ENCODE measurements around the gene ETV6. TPM values are rescaled to one million over a fixed set of nuclear protein-coding genes. Genes with fewer than 3 reads are reported as not detected.

The ETV6 gene
- polyA plus RNA-seq, 1 donor (not counting 4 experiments of a cell fraction or from before 2014, with no cell fraction given), result 5.3 TPM

DNA sequence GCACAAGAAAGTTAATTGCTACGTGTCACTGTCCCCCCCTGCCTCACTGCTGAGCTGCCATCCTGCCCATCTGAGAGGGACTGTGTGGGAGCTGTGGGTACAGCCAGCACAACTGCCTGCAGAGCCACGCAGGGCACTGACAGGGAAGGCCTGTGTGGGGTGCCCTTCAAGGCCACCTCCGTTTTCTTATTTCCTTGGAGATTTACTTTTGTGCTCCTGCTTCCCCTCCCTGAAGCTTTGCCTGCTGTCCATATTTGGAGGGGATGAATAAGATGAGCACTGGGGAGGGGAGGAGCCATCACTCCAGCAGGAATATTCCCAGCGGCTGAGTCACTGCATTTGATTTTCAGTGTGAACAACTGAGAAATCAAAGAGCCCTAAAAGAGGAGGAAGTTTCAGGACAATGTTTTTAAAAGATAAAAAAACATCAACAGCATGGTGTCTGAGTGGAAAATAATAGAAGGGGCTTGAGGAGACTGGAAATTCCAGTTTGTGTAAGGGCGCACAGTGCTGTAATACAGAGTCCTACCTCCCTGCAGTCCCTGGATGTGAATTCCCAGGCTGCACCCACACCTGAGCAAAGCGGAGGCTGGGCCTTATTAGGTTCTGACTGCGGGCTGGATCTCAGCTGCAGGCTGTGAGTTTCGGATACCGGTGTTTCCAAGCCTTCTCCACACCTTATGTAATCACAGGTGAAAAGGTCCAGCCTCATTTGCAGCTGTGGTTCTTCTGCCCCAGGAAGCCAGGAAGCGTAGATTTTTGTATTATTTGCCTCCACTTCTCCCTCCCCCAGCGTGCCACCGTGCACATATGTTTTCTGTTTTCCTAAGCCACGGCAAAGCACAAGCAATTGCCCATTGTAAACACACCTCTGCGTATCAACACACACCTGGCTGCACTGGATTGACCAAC is 228.7 kb downstream of the ETV6 start:
- no peak for DNase-seq (ENCODE audit: low read depth, low spot score)
- no peak for TF ChIP-seq EZH2 (IDR thresholded peaks at IDR 0.05; ENCODE audit: low read length)
- TF ChIP-seq, protein P1, sequence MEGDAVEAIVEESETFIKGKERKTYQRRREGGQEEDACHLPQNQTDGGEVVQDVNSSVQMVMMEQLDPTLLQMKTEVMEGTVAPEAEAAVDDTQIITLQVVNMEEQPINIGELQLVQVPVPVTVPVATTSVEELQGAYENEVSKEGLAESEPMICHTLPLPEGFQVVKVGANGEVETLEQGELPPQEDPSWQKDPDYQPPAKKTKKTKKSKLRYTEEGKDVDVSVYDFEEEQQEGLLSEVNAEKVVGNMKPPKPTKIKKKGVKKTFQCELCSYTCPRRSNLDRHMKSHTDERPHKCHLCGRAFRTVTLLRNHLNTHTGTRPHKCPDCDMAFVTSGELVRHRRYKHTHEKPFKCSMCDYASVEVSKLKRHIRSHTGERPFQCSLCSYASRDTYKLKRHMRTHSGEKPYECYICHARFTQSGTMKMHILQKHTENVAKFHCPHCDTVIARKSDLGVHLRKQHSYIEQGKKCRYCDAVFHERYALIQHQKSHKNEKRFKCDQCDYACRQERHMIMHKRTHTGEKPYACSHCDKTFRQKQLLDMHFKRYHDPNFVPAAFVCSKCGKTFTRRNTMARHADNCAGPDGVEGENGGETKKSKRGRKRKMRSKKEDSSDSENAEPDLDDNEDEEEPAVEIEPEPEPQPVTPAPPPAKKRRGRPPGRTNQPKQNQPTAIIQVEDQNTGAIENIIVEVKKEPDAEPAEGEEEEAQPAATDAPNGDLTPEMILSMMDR (optimal IDR thresholded peaks at IDR 0.05 in 1 of 3, IDR thresholded peaks at IDR 0.05 in 1 of 3, conservative IDR thresholded peaks at IDR 0.05 in 1 of 3; ENCODE audit: extremely low read depth in 1 of 3, insufficient read depth in 2 of 3, low read length in 3 of 3), result no peak
- Histone ChIP-seq H3K4me1 (ENCODE audit: control insufficient read depth, extremely low read depth, insufficient read depth, low read length) (peaks cover 32% of the 10 kb centered on the region), H3K9me1 (ENCODE audit: control insufficient read depth, extremely low read depth, insufficient read depth, low read length) (no peaks in the 10 kb centered on the region), H3K79me2 (ENCODE audit: control insufficient read depth, insufficient read depth, low read length) (peaks cover 3% of the 10 kb centered on the region), H3K27ac (ENCODE audit: control insufficient read depth, insufficient read depth, low read length) (peak overlapping the region; percentile 71), H2AFZ (ENCODE audit: control insufficient read depth, low read length) (peak overlapping the region; percentile 44), H3K4me2 (ENCODE audit: control insufficient read depth, extremely low read depth, insufficient read depth, low read depth, low read length) (peak overlapping the region; percentile 77), H3K36me3 (ENCODE audit: control insufficient read depth in 2 of 2, extremely low read depth in 1 of 2, insufficient read depth in 2 of 2, low read length in 2 of 2) (no peaks in the 10 kb centered on the region), H3K9ac (ENCODE audit: control insufficient read depth, extremely low read depth, insufficient read depth, low read length) (peak overlapping the region; percentile 66), H4K20me1 (ENCODE audit: control insufficient read depth, extremely low read depth, insufficient read depth, low read length) (no peaks in the 10 kb centered on the region), H3K9me3 (ENCODE audit: control insufficient read depth, low read depth, low read length) (no peaks in the 10 kb centered on the region), H3K4me3 (ENCODE audit: control insufficient read depth in 2 of 3, extremely low read depth in 1 of 3, insufficient read depth in 2 of 3, low read depth in 1 of 3, low read length in 3 of 3) (peak overlapping the region in 1 of 3 experiments; percentile 13), H3K27me3 (ENCODE audit: control insufficient read depth, extremely low read depth, insufficient read depth, low read length) (no peaks in the 10 kb centered on the region)
- FAIRE-seq, result peak; percentile 79
- dilution Hi-C loops (cut with MboI; ENCODE audit: extremely low pct_ligation_motif_present, low sequenced_read_pairs), result no loop called here

DNA sequence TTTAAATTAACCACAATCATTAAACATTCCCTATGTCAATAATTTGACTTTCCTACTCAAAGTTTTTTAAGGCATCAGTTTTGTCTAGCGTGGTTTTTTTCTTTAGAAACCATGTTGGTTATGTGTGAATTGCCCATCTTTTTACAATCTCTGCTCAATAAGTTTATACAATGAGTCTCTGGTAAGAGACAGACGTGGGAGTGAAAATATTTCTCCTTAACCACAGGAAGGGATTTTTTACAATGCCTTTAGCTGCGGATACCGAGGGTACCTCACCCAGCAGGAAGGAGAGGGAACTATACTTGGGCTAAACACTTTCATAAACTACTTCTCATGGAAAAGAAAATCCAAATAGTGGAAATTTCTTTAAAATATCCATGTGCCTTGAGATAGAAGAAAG is 229.8 kb downstream of the ETV6 start:
- no peaks in the 10 kb centered on the region for H3K9me1 ChIP-seq (ENCODE audit: control insufficient read depth, extremely low read depth, insufficient read depth, low read length)
- FAIRE-seq (no peak), DNase-seq (ENCODE audit: low read depth, low spot score) (no peak)
- no peaks in the 10 kb centered on the region for H3K27me3 ChIP-seq (ENCODE audit: control insufficient read depth, extremely low read depth, insufficient read depth, low read length)
- dilution Hi-C loops (cut with MboI; ENCODE audit: extremely low pct_ligation_motif_present, low sequenced_read_pairs), result no loop called here
- no peak overlapping the region for H3K4me3 ChIP-seq (ENCODE audit: control insufficient read depth in 2 of 3, extremely low read depth in 1 of 3, insufficient read depth in 2 of 3, low read depth in 1 of 3, low read length in 3 of 3)
- TF ChIP-seq EZH2 (IDR thresholded peaks at IDR 0.05; ENCODE audit: low read length), result no peak
- TF ChIP-seq, protein P1 (optimal IDR thresholded peaks at IDR 0.05 in 1 of 3, IDR thresholded peaks at IDR 0.05 in 1 of 3, conservative IDR thresholded peaks at IDR 0.05 in 1 of 3; ENCODE audit: extremely low read depth in 1 of 3, insufficient read depth in 2 of 3, low read length in 3 of 3), result no peak
- no peak overlapping the region for H3K4me2 ChIP-seq (ENCODE audit: control insufficient read depth, extremely low read depth, insufficient read depth, low read depth, low read length)
- no peaks in the 10 kb centered on the region for H4K20me1 ChIP-seq (ENCODE audit: control insufficient read depth, extremely low read depth, insufficient read depth, low read length)
- peaks cover 3% of the 10 kb centered on the region for H3K79me2 ChIP-seq (ENCODE audit: control insufficient read depth, insufficient read depth, low read length)
- H3K4me1 ChIP-seq (ENCODE audit: control insufficient read depth, extremely low read depth, insufficient read depth, low read length), result peaks cover 32% of the 10 kb centered on the region
- H3K9ac ChIP-seq (ENCODE audit: control insufficient read depth, extremely low read depth, insufficient read depth, low read length), result no peak overlapping the region
- no peaks in the 10 kb centered on the region for H3K9me3 ChIP-seq (ENCODE audit: control insufficient read depth, low read depth, low read length)
- no peaks in the 10 kb centered on the region for H3K36me3 ChIP-seq (ENCODE audit: control insufficient read depth in 2 of 2, extremely low read depth in 1 of 2, insufficient read depth in 2 of 2, low read length in 2 of 2)
- H3K27ac ChIP-seq (ENCODE audit: control insufficient read depth, insufficient read depth, low read length), result no peak overlapping the region
- no peak overlapping the region for H2AFZ ChIP-seq (ENCODE audit: control insufficient read depth, low read length)
